ENCODE measurements around the gene MPL.

The MPL gene

GRCh38 chr1:43351421-43352350, 14.1 kb downstream of the MPL start:
- DNase-seq (ENCODE audit: low spot score), result no peak
- no peak for TF ChIP-seq CTCF (IDR thresholded peaks at IDR 0.05; ENCODE audit: extremely low read depth, insufficient read depth, missing control alignments)
- in situ Hi-C loops (cut with MboI; ENCODE audit: low pct_unique_long_range_greater_than_20kb, low sequenced_read_pairs, unreplicated experiment), result loop anchor here (25.0 kb wide), 1 partner anchor 114 kb away; no protein-coding TSS in a partner anchor

- TF ChIP-seq CTCF (IDR thresholded peaks at IDR 0.05; ENCODE audit: extremely low read depth, insufficient read depth, missing control alignments), result no peak
- in situ Hi-C loops (cut with MboI; ENCODE audit: low pct_unique_long_range_greater_than_20kb, low sequenced_read_pairs, unreplicated experiment), result loop anchor here (25.0 kb wide), 1 partner anchor 115 kb away; no protein-coding TSS in a partner anchor
- no peak for DNase-seq (ENCODE audit: low spot score)
These were observed 14.7 kb downstream of the MPL start for GRCh38 chr1:43352351-43352705.

GRCh38 chr1:43352881-43353280, 15.3 kb downstream of the MPL start:
- no peak for DNase-seq (ENCODE audit: low spot score)
- no peak for TF ChIP-seq CTCF (IDR thresholded peaks at IDR 0.05; ENCODE audit: extremely low read depth, insufficient read depth, missing control alignments)
- in situ Hi-C loops (cut with MboI; ENCODE audit: low pct_unique_long_range_greater_than_20kb, low sequenced_read_pairs, unreplicated experiment), result loop anchor here (25.0 kb wide), 1 partner anchor 116 kb away; no protein-coding TSS in a partner anchor

- in situ Hi-C loops (cut with MboI; ENCODE audit: low pct_unique_long_range_greater_than_20kb, low sequenced_read_pairs, unreplicated experiment), result loop anchor here (25.0 kb wide), 1 partner anchor 117 kb away; no protein-coding TSS in a partner anchor
- DNase-seq (ENCODE audit: low spot score), result no peak
- no peak for TF ChIP-seq CTCF (IDR thresholded peaks at IDR 0.05; ENCODE audit: extremely low read depth, insufficient read depth, missing control alignments)
These were observed 16.9 kb downstream of the MPL start for GRCh38 chr1:43354471-43354870.

- in situ Hi-C loops (cut with MboI; ENCODE audit: low pct_unique_long_range_greater_than_20kb, low sequenced_read_pairs, unreplicated experiment), result loop anchor here (25.0 kb wide), 1 partner anchor 118 kb away; no protein-coding TSS in a partner anchor
- TF ChIP-seq CTCF (IDR thresholded peaks at IDR 0.05; ENCODE audit: extremely low read depth, insufficient read depth, missing control alignments), result no peak
- no peak for DNase-seq (ENCODE audit: low spot score)
These were observed 17.3 kb downstream of the MPL start for GRCh38 chr1:43354936-43355335.

- in situ Hi-C loops (cut with MboI; ENCODE audit: low pct_unique_long_range_greater_than_20kb, low sequenced_read_pairs, unreplicated experiment), result loop anchor here (25.0 kb wide), 1 partner anchor 120 kb away; no protein-coding TSS in a partner anchor
- DNase-seq (ENCODE audit: low spot score), result no peak
- TF ChIP-seq CTCF (IDR thresholded peaks at IDR 0.05; ENCODE audit: extremely low read depth, insufficient read depth, missing control alignments), result no peak
These were observed 19.6 kb downstream of the MPL start for GRCh38 chr1:43357251-43357650.

All from GM13977 (cell line).